Stomach (tissue), 9 donors: ENCODE results near the gene GAMT. TPM values are rescaled to one million over a fixed set of nuclear protein-coding genes. Genes with fewer than 3 reads are reported as not detected.
A peak's percentile ranks its signal among the peaks of the same experiment; 100 is the strongest.

Experiments used
- DNase-seq, 2 donors: peaks; one replicate each; pipeline versions ENCODE4 v3.0.0 to v3.0.0-alpha.2; 2013 to 2019
- H3K27ac ChIP-seq, 5 donors: fragments of 200-600 bp in 4 of 5; sonication (generic) in 4 of 5; one replicate each; pipeline ENCODE4 v1.5.1; 2013 to 2019; ENCODE audit warnings: mild to moderate bottlenecking in 1 of 5, moderate library complexity in 1 of 5
- H3K27me3 ChIP-seq, 3 donors: fragments of 200-600 bp; sonication (generic); one replicate each; pipeline ENCODE4 v1.5.1; 2017 to 2019; ENCODE audit warnings: mixed run types in 1 of 3
- H3K36me3 ChIP-seq, 4 donors: fragments of 200-600 bp; sonication (generic); 1 replicate in 3 of 4; 2 replicates in 1 of 4; pipeline ENCODE4 v1.5.1; 2016 to 2019
- H3K4me1 ChIP-seq, 4 donors: fragments of 200-600 bp; sonication (generic); one replicate each; pipeline ENCODE4 v1.5.1; 2016 to 2019
- H3K4me3 ChIP-seq, 4 donors: fragments of 200-600 bp; sonication (generic) in 3 of 4; one replicate each; pipeline ENCODE4 v1.5.1; 2016 to 2019; ENCODE audit warnings: mild to moderate bottlenecking in 1 of 4
- H3K9me3 ChIP-seq, 4 donors: fragments of 200-600 bp; sonication (generic); one replicate each; pipeline ENCODE4 v1.5.1; 2016 to 2019
- CTCF ChIP-seq, 7 experiments: fragments of 450-650 bp in 4 of 7; fragments of 200-600 bp in 3 of 7; sonication (generic) in 3 of 7; IDR thresholded peaks; one replicate each; pipeline ENCODE4 v1.5.1; 2016 to 2019; ENCODE audit warnings: antibody characterized with exemption in 7 of 7, control low read depth in 2 of 7, mild to moderate bottlenecking in 1 of 7
- EP300 ChIP-seq: sonication (generic); formaldehyde crosslinking; IDR thresholded peaks from one replicate; pipeline ENCODE4 v1.6.1; 2017; ENCODE audit warnings: antibody characterized with exemption
- POLR2A ChIP-seq, 4 donors: fragments of 450-650 bp; IDR thresholded peaks; one replicate each; pipeline ENCODE4 v1.6.1; 2016; ENCODE audit warnings: antibody characterized with exemption in 4 of 4, control low read depth in 2 of 4, mild to moderate bottlenecking in 1 of 4, moderate library complexity in 1 of 4
- POLR2AphosphoS5 ChIP-seq, 3 donors: sonication (generic); formaldehyde crosslinking; IDR thresholded peaks; one replicate each; pipeline ENCODE4 v1.6.1; 2016; ENCODE audit warnings: antibody characterized with exemption in 3 of 3
- WGBS, 5 donors: extraction: QIAGEN DNeasy Blood & Tissue Kit in 3 of 5; methylation state at CpG; one replicate each; pipeline versions ENCODE4 v1.1.5 to v1.1.7; 2013 to 2018; 5-methylcytosine and 5-hydroxymethylcytosine counted together
- intact Hi-C: fragments of 100-400 bp; cut with DNase I; formaldehyde crosslinking; loops from one replicate; pipeline ENCODE4 v1.15.1; 2023; ENCODE audit warnings: low total_unique reads
- polyA plus RNA-seq, 3 donors: library from polyadenylated mRNA; stranded (reverse); fragments of 200-250 nt; gene quantifications; one replicate each; pipeline ENCODE4 v1.2.3, GENCODE V29; 2013
- total RNA-seq, 5 donors: library from RNA; depleted of rRNA; stranded (reverse); fragments of >200 nt; gene quantifications; one replicate each; pipeline versions ENCODE4 v1.1.0 to v1.2.3, GENCODE V29; 2014 to 2016
- donor health status: healthy with polysubstance abuse.
- donor health status: Bipolar disorder and iron deficiency.
- donor health status: healthy.

GAMT gene
- total and polyA plus RNA-seq, 8 donors, result 2.6 to 102 (median 21.2) TPM; not detected in 2

DNA sequence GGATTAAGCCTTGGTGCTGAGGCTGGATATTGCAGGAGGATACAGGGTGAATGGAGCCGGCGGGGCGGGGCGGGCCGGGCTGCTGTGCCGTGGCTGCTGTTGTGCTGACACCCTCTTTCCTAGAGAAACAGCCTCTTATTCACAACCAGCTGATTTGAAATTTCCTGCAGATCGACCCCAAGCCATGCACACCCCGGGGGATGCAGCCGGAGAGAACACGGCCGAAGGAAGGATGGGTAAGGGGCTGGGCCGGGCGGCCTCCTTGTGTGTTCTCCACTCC lies 17.1 kb upstream of the GAMT start:
- H3K9me3 ChIP-seq, result no peaks in the 10 kb centered on the region
- intact Hi-C loops, result no loop called here
- peak overlapping the region in 3 of 5 donors; percentile 13 to 30 (median 27) for H3K27ac ChIP-seq
- TF ChIP-seq CTCF (IDR thresholded peaks at IDR 0.05), result no peak
- no peak for TF ChIP-seq POLR2AphosphoS5 (IDR thresholded peaks at IDR 0.05)
- no peak for TF ChIP-seq POLR2A (IDR thresholded peaks at IDR 0.05)
- TF ChIP-seq EP300, result no peak
- no peak overlapping the region for H3K4me3 ChIP-seq
- H3K4me1 ChIP-seq, result peaks cover 50 to 60% (median 56%) of the 10 kb centered on the region in 4 donors
- WGBS, 5 donors, result 72 to 82% (median 77%) methylated on average over 13 of the region's 13 CpGs
- H3K36me3 ChIP-seq, result peaks cover 48 to 71% (median 57%) of the 10 kb centered on the region in 4 donors
- DNase-seq, result no peak
- no peaks in the 10 kb centered on the region for H3K27me3 ChIP-seq

DNA sequence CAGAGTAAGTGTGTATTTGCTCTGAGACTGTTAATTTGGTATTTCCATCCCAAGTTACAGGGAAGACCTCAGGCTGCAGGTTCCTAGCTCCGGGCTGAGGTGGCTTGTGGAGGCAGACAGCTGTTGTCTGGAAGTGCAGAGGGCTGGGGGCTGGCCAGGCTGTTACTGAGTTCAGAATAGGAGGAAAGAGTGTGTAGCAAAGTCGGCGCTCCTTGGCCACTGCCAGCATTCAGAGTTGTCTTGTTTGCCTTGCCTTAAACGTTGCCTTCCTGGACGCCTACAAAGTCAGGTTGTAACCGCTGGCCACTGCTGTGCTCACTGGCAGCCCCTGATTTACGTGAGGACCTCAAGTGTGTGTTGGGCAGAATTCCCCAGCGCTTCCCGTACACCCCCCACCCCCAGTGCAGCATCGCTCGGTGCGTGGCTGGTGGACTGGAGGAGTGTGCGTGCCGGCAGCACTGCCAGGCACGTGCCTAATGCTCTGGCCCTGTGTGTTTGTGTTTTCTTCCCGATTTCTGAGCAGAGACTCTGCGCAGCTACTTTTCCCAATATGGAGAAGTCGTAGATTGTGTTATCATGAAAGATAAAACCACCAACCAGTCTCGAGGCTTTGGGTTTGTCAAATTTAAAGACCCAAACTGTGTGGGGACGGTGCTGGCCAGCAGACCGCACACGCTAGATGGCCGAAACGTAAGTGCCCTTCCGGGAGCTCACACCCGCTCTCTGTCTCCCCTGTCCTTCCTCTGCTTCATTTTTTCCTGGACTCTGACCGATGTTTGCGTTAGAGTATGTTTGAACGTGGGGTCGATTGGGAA lies 16.5 kb upstream of the GAMT start:
- Histone ChIP-seq H3K27ac (peak overlapping the region in 4 of 5 donors; percentile 13 to 89 (median 28)), H3K4me3 (no peak overlapping the region), H3K27me3 (no peaks in the 10 kb centered on the region), H3K4me1 (peaks cover 54 to 66% (median 61%) of the 10 kb centered on the region in 4 donors), H3K9me3 (no peaks in the 10 kb centered on the region), H3K36me3 (peaks cover 48 to 71% (median 57%) of the 10 kb centered on the region in 4 donors)
- WGBS, 5 donors, result 41 to 60% (median 57%) methylated on average over 23 to 30 of the region's 30 CpGs
- intact Hi-C loops, result no loop called here
- peak in 1 of 2 donors; percentile 59 for DNase-seq
- TF ChIP-seq EP300, result no peak
- TF ChIP-seq POLR2A (IDR thresholded peaks at IDR 0.05), result no peak
- no peak for TF ChIP-seq POLR2AphosphoS5 (IDR thresholded peaks at IDR 0.05)
- TF ChIP-seq CTCF (IDR thresholded peaks at IDR 0.05), result no peak

DNA sequence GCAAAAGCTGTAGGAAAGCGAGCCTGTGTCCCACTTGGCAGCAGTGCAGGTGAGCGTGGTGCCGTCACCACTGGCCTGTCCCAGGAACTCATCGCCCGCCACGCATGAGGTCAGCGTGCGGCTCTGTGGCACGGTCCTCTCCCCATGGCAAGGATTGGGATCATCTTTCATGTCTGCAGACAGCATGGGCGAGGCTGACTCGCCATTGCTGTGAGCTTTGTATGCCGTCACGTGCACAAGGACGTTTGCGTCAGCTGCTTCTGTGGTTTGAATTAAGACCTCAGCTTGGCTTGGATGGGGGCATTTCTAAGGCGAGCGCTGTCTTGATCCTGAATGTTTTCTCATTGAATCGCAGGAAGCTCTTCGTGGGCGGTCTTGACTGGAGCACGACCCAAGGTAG lies 15.8 kb upstream of the GAMT start:
- 76 to 86% (median 85%) methylated on average over 20 to 21 of the region's 21 CpGs for WGBS, 5 donors

More for the DNA sequence above, 15.8 kb upstream of the GAMT start:
- intact Hi-C loops, result no loop called here
- Histone ChIP-seq H3K27ac (peak overlapping the region in 4 of 5 donors; percentile 27 to 89 (median 76)), H3K9me3 (no peaks in the 10 kb centered on the region), H3K4me1 (peaks cover 62 to 73% (median 69%) of the 10 kb centered on the region in 4 donors), H3K27me3 (no peaks in the 10 kb centered on the region), H3K4me3 (no peak overlapping the region), H3K36me3 (peaks cover 41 to 70% (median 55%) of the 10 kb centered on the region in 4 donors)
- no peak for DNase-seq
- no peak for TF ChIP-seq POLR2A (IDR thresholded peaks at IDR 0.05)
- TF ChIP-seq EP300, result no peak
- TF ChIP-seq CTCF (IDR thresholded peaks at IDR 0.05), result no peak
- no peak for TF ChIP-seq POLR2AphosphoS5 (IDR thresholded peaks at IDR 0.05)
